NB4 (cell line): ENCODE measurements around the gene MAJIN.

Experiments used
- TF ChIP-seq, protein P1 (sequence below): IDR thresholded peaks from one replicate; pipeline ENCODE4 v1.5.1; 2012; ENCODE audit warnings: low read depth, low read length
- TF ChIP-seq, protein P2 (sequence below): IDR thresholded peaks from 2 replicates; pipeline ENCODE4 v1.6.1; 2011; ENCODE audit warnings: low read depth, low read length

DNA sequence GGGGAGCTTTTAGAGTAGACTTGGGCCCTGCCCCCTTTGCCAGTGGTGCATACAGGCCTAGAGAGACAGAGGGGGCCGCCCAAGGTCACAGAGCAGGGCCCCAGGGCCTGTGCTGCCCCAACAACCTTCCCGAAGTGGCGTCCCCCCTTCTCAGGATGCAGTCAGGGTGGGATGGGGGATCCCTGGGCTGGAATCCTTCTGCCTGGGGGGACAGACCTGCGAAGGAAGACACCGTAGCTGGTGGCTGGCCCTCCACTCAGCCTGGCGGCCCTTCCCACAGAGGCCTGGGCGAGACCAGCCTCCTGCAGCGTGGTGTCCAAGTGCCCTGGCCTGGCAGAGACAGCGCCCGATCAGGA lies 79.1 kb downstream of the MAJIN start:
- TF ChIP-seq, protein P1, sequence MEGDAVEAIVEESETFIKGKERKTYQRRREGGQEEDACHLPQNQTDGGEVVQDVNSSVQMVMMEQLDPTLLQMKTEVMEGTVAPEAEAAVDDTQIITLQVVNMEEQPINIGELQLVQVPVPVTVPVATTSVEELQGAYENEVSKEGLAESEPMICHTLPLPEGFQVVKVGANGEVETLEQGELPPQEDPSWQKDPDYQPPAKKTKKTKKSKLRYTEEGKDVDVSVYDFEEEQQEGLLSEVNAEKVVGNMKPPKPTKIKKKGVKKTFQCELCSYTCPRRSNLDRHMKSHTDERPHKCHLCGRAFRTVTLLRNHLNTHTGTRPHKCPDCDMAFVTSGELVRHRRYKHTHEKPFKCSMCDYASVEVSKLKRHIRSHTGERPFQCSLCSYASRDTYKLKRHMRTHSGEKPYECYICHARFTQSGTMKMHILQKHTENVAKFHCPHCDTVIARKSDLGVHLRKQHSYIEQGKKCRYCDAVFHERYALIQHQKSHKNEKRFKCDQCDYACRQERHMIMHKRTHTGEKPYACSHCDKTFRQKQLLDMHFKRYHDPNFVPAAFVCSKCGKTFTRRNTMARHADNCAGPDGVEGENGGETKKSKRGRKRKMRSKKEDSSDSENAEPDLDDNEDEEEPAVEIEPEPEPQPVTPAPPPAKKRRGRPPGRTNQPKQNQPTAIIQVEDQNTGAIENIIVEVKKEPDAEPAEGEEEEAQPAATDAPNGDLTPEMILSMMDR = no peak
- TF ChIP-seq, protein P2, sequence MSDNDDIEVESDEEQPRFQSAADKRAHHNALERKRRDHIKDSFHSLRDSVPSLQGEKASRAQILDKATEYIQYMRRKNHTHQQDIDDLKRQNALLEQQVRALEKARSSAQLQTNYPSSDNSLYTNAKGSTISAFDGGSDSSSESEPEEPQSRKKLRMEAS = no peak
